ENCODE data around the gene PROSER3.

Gene PROSER3

DNA sequence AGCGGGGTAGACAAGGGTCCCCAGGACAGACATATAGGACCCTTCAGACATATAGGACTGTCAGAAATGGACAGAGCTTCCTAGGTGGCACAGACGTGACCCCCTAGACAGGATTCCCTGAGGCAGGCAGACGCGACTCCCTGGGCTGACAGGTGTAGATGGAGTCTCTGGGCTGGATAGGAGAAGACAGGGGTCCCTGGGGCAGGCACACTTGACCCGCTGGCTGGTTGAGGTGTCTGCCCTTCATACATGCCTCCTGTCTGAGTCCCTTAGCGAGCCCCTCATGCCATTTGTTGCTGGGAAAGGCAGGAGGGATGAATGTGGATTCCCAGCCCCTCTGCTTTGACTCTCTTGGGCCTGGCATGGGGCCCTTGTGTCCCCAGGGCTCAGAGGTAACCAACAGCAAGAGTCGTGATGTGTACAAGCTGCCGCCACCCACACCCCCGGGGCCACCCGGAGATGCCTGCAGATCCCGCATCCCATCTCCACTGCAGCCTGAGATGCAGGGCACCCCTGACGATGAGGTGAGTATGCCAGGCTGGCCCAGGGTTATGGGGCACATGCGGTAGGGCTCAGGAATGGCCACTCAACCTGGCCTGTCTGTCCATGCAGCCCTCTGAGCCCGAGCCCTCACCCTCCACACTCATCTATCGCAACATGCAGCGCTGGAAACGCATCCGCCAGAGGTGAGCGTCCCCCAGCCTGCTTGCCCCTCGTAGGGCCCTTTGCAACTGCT lies 4.2 kb upstream of the PROSER3 start:
- Histone ChIP-seq H3K27me3 (ENCODE audit: control insufficient read depth, insufficient read depth, low read length) (no peaks in the 10 kb centered on the region), H3K4me3 (ENCODE audit: low read depth, low read length) (no peak overlapping the region), H3K36me3 (ENCODE audit: control insufficient read depth, insufficient read depth, low read length) (no peaks in the 10 kb centered on the region), H3K79me2 (peaks cover 2% of the 10 kb centered on the region), H3K27ac (no peak overlapping the region), H3K9ac (no peak overlapping the region), H3K9me3 (ENCODE audit: control insufficient read depth, low read length) (no peaks in the 10 kb centered on the region), H2AFZ (no peak overlapping the region), H3K4me1 (peaks cover 5% of the 10 kb centered on the region), H3K4me2 (ENCODE audit: low read length) (no peak overlapping the region)
- TF ChIP-seq, protein P1, sequence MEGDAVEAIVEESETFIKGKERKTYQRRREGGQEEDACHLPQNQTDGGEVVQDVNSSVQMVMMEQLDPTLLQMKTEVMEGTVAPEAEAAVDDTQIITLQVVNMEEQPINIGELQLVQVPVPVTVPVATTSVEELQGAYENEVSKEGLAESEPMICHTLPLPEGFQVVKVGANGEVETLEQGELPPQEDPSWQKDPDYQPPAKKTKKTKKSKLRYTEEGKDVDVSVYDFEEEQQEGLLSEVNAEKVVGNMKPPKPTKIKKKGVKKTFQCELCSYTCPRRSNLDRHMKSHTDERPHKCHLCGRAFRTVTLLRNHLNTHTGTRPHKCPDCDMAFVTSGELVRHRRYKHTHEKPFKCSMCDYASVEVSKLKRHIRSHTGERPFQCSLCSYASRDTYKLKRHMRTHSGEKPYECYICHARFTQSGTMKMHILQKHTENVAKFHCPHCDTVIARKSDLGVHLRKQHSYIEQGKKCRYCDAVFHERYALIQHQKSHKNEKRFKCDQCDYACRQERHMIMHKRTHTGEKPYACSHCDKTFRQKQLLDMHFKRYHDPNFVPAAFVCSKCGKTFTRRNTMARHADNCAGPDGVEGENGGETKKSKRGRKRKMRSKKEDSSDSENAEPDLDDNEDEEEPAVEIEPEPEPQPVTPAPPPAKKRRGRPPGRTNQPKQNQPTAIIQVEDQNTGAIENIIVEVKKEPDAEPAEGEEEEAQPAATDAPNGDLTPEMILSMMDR (IDR thresholded peaks at IDR 0.05): no peak

GRCh38 chr19:35754370-35755130 lies 3.4 kb upstream of the PROSER3 start:
- Histone ChIP-seq H3K4me1 (peaks cover 10% of the 10 kb centered on the region), H3K36me3 (ENCODE audit: control insufficient read depth, insufficient read depth, low read length) (no peaks in the 10 kb centered on the region), H3K4me3 (ENCODE audit: low read depth, low read length) (no peak overlapping the region), H3K9ac (no peak overlapping the region), H3K9me3 (ENCODE audit: control insufficient read depth, low read length) (no peaks in the 10 kb centered on the region), H3K27ac (no peak overlapping the region), H3K79me2 (peaks cover 7% of the 10 kb centered on the region), H3K27me3 (ENCODE audit: control insufficient read depth, insufficient read depth, low read length) (no peaks in the 10 kb centered on the region), H2AFZ (no peak overlapping the region), H3K4me2 (ENCODE audit: low read length) (no peak overlapping the region)
- TF ChIP-seq, protein P1 (IDR thresholded peaks at IDR 0.05): no peak

GRCh38 chr19:35755131-35755549 lies 2.8 kb upstream of the PROSER3 start:
- no peaks in the 10 kb centered on the region for H3K9me3 ChIP-seq (ENCODE audit: control insufficient read depth, low read length)
- no peak overlapping the region for H3K27ac ChIP-seq
- H3K4me1 ChIP-seq: peaks cover 10% of the 10 kb centered on the region
- no peaks in the 10 kb centered on the region for H3K36me3 ChIP-seq (ENCODE audit: control insufficient read depth, insufficient read depth, low read length)
- no peak overlapping the region for H3K9ac ChIP-seq
- no peak overlapping the region for H3K4me2 ChIP-seq (ENCODE audit: low read length)
- H3K4me3 ChIP-seq (ENCODE audit: low read depth, low read length): no peak overlapping the region
- no peaks in the 10 kb centered on the region for H3K27me3 ChIP-seq (ENCODE audit: control insufficient read depth, insufficient read depth, low read length)
- no peak overlapping the region for H2AFZ ChIP-seq
- TF ChIP-seq, protein P1 (IDR thresholded peaks at IDR 0.05): no peak
- H3K79me2 ChIP-seq: peaks cover 10% of the 10 kb centered on the region

DNA sequence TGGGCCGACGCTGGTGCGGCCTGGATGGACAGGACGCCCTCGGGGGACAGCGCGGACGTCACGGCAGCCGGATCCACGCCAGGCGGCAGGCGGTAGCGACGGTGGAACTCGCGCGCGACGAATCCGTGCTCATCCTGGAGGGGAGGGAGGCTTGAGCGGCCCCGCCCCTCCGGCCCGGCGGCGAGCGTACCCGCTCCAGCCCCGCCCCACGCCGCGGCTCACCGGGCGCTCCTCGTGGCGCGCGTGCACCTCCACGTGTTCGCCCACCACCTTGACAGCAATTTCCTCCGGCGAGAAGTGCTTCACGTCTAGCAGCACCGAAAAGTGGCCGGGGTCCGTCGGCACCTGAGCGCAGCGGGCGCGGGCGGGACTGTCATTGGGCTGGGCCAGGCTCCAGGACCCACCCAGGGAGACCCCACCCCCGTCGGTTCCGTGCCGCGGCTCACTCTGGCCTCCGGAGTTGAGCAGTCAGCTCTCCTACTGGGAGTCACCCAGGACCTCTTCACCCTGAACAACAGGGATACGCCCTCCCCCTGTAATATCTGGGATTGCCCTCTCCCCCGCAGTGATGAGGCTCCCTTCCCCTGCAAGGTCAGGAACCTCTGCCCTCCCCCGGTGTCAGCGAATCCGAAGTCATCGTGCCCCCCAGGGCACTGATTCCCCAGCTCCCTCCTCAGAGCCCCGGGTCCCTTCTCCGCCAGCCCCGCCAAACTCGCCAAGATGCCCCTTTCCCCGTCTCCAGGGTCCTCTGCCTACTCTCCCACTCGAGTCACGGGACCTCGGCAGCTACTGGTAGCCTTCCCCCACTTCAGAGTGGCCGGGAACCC lies 2.2 kb upstream of the PROSER3 start:
- TF ChIP-seq, protein P1 (IDR thresholded peaks at IDR 0.05): no peak
- Histone ChIP-seq H3K4me2 (ENCODE audit: low read length) (no peak overlapping the region), H3K36me3 (ENCODE audit: control insufficient read depth, insufficient read depth, low read length) (no peaks in the 10 kb centered on the region), H3K27me3 (ENCODE audit: control insufficient read depth, insufficient read depth, low read length) (no peaks in the 10 kb centered on the region), H3K27ac (peak overlapping the region; percentile 11), H3K9ac (no peak overlapping the region), H3K79me2 (peaks cover 10% of the 10 kb centered on the region), H3K9me3 (ENCODE audit: control insufficient read depth, low read length) (no peaks in the 10 kb centered on the region), H2AFZ (no peak overlapping the region), H3K4me3 (ENCODE audit: low read depth, low read length) (no peak overlapping the region), H3K4me1 (peaks cover 10% of the 10 kb centered on the region)
